UCSD-AML1 (cell line): Measurements from ENCODE around the gene PRPH.
A peak's percentile ranks its signal among the peaks of the same experiment; 100 is the strongest.
"Not testable (repeated sequence)": the region's sequence is repeated elsewhere in the genome, so short reads cannot be mapped to it uniquely, and the experiment has no call there.

Experiments used
- DNase-seq: peaks from one replicate; lab custom pipeline; 2025; ENCODE audit not compliant: unreplicated experiment; lab: John Stamatoyannopoulos, UW

The PRPH gene

GRCh38 chr12:49276304-49277290 lies 18.4 kb upstream of the PRPH start:
- DNase-seq: no peak

DNA sequence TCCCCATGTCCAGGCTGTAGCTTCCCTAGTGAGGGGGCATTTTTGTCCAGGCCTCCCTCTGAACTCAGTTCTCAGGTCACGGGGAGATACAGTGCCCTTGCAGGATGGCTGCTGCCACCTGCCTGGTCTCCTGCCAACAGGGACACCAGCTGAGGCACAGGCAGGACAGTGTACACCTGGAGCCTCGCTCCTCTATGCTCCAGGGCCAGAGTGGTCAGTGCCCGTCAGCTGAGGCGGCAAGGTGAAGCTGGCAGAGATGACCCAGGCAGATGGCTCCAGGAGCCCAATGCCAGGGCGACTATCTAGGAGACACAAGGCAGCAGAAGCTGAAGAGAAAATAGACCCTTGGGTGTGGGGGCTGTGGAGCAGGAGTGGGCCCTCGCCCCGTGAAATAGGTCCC lies 17.5 kb upstream of the PRPH start:
- no peak for DNase-seq

DNA sequence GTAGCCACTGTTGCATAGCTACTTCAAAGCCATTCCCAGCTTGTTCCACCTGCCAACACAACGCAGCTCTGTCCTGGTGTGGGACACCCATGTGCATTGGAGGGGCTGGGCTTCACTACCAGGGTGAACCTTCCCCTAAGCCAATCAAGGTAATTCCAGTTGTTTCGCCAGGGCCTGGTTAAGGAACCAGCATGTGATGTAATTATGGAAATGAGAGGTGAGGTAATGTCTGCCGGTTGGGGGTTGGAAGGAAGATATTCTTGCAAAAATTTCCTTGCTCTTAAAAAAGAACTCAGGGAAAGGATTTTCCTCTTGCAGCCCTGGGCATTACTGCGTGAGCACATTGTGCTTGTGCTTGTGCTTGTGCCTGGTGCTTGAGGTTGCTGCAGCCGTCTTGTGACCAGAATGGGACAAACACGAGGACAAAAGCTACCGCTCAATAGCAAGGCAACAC lies 15.2 kb upstream of the PRPH start:
- DNase-seq: no peak

- DNase-seq: not testable (repeated sequence)
Measured at GRCh38 chr12:49280545-49280944, 14.4 kb upstream of the PRPH start.

GRCh38 chr12:49282302-49282701 lies 12.6 kb upstream of the PRPH start:
- no peak for DNase-seq

- not testable (repeated sequence) for DNase-seq
Measured at GRCh38 chr12:49282740-49283375, 12.1 kb upstream of the PRPH start.

DNA sequence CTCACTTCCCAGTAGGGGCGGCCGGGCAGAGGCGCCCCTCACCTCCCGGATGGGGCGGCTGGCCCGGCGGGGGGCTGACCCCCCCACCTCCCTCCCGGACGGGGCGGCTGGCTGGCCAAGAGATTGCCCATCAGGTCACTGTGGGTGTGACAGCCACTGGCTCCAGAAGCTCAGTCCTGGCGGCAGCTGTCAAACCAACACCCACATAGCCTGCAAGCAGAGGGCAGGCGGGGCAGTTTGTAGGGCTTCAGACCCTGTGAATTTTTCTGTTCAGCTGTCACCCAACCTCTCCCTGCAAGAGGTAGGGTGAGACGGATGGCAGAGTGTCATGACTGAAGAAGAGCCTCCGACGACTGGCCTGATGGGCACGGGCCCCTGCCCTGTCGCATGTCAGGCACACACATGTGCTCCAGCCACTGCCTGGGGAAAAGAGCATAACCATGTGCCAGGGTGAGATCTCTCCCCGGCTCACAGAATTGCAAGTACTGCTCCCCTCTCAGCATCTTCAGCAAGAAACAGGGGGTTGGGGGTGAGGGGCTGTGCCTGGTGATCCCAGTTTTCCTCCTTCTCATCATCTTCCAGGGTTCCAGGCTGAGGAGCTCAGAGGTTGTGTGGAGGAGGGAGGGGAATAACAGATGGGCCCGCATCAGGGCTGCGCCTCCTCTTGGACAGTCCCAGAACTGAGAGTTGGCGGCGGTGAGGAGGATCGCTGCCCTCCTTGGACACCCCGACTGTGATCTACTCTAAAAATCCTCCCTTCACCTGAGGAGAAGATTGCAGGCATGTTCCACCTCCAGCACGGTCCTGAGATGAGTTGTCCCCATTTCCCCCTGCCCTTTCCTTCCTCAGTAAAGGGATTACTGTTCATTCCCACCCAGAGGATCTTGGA lies 11.2 kb upstream of the PRPH start:
- DNase-seq: no peak

- DNase-seq: no peak
Measured at GRCh38 chr12:49284672-49285071, 10.3 kb upstream of the PRPH start.

GRCh38 chr12:49287876-49288275 lies 7.1 kb upstream of the PRPH start:
- DNase-seq: no peak

- peak; percentile 39 for DNase-seq
Measured at GRCh38 chr12:49288412-49288853, 6.5 kb upstream of the PRPH start.

GRCh38 chr12:49288922-49289555 lies 5.9 kb upstream of the PRPH start:
- no peak for DNase-seq

- no peak for DNase-seq
Measured at GRCh38 chr12:49292729-49293055, 2.3 kb upstream of the PRPH start.

DNA sequence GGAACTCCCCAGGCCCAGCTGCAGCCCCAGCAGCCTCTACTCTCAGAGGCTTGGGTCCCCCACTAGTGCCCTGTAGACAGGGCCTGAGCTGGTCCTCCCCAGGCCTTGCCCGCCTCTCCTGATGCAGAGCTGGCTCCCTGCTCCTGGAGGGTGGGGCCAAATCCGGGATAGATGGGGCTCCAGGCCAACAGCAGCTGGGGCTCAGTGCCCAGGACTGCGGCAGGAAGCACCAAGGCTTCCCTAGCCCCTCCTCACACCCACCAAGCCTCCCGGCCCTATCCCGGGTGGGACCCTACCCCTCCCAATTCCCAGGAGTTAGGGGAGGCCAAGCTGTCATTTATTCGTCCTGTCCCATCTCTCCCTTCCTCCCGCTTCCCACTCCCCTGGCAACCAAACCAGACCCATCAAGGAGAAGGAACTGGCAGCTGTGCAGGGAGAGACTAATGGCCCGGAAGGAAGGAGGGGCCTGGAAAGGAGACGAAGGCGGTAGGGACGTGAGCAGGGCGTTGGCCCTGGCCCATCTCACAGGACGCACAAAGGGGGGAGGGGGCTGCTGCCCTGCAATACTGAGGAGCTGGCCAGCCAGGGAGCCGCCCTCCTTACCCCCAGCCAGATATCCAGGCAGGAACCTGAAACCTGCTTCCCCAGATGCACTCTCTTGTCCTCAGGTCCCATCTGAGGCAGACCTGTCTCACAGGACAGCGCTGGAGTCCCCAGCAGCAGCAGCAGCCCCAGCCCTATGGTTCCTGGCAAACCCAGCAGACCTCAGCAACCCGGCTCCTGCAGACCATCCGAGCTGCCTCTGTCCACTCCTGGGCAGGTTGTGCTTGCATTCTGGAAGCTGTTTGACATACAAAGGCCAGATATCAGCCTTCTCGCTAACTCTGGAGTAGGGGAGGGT lies 1.6 kb upstream of the PRPH start:
- no peak for DNase-seq

DNA sequence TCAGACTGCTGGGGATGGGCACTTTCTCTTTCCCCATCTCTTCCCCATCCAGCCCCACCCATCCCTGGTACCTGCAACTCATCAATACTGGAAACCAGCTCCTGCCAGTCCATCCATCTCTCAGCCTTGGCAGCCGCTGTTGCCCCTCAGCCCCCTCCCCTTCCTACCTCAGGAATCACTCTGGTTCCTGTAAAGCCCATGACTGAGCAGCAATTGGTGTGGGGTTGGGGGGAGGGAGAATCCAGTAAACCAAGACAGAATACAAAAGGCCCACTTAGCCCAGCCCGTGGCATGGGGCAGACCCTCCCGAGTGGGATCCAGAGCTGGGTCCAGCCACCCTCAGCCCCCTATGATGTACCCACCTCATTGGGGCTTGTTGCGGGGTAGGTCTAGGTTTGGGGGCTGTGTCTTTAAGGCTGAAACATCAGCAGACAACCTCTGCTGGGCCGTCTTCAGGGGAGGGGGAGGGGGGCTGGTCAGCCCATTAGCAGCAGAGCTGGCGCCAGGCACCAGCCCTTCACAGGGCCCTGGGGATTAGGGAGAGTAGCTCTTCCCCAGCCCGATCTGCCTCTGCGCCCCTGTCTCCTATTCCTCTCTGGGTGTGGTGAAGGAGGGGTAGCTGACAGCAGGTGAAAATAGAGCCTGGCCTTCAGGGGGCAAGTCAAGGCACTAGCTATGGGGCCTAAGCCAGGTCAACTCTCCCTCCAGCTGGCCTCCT lies 702 bp upstream of the PRPH start:
- no peak for DNase-seq

- no peak for DNase-seq
Measured at GRCh38 chr12:49294804-49295081, 204 bp upstream of the PRPH start.

DNA sequence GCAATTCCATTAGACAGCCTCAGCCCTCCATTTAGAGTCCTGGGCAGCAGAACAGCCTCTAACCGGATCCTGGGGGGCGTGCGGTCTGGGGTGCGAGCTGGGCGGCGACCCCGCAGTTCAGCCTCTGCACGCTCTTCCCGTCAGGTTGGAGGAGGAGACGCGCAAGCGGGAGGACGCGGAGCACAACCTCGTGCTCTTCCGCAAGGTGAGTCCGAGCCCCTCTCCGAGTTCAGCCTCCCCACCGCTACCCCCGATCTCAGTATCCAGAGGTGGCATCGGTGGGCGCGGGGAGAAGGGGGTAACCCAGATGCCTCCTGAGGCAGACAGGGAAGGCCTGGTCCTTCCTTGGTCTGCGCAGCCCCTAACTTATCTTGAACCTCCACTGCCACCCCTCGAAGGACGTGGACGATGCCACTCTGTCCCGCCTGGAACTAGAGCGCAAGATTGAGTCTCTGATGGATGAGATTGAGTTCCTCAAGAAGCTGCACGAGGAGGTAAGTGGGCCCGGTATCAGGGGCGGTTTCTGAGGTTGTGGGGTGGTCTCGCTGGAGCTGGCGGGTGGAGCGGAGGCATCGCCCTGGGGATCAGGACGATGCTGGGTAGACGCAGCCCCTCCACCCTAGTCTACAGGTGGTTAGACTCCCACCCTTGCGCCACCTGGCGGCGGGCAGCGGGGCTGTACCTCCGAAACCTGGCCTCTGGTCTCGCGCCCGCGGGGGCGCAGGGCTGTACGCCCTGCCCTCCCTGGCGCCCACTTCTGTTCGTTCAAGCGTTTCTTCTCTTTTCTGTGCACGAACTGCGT lies 1.3 kb downstream of the PRPH start:
- peak; percentile 45 for DNase-seq

DNA sequence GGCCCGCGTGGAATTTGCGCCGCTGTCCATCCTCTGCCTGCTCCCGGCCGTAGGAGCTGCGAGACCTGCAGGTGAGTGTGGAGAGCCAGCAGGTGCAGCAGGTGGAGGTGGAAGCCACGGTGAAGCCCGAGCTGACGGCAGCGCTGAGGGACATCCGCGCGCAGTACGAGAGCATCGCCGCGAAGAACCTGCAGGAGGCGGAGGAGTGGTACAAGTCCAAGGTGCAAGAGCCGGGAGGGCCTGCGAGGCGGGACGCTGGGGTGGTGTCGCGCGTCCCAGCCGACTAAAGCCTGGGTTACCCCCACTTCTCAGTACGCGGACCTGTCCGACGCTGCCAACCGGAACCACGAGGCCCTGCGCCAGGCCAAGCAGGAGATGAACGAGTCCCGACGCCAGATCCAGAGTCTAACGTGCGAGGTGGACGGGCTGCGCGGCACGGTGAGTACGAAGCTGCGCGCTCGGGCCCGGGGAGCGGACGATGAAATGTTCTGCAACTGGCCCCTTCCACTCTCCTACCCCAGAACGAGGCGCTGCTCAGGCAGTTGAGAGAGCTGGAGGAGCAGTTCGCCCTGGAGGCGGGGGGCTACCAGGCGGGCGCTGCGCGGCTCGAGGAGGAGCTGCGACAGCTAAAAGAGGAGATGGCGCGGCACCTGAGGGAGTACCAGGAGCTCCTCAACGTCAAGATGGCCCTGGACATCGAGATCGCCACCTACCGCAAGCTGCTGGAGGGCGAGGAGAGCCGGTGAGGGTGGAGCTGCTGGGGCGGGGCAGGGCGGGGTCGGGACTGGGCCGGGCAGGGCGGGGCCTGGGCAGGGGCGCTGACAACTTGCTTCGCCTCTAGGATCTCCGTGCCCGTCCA lies 2.1 kb downstream of the PRPH start:
- peak; percentile 66 for DNase-seq

GRCh38 chr12:49297695-49298060 lies 2.7 kb downstream of the PRPH start:
- DNase-seq: no peak
